ENCODE results near the gene CCDC85A. TPM values are rescaled to one million over a fixed set of nuclear protein-coding genes. Genes with fewer than 3 reads are reported as not detected.

Gene CCDC85A
- total and polyA plus RNA-seq, 2 of the 4 experiments (the other 2 are of a cell fraction): 1.1 to 2.2 TPM

GRCh38 chr2:56208380-56208779 is 24.6 kb downstream of the CCDC85A start:
- H3K9me1 ChIP-seq (ENCODE audit: insufficient read depth, low read length): no peaks in the 10 kb centered on the region
- H2BK5ac ChIP-seq (ENCODE audit: low read depth, low read length, poor library complexity, severe bottlenecking): no peak overlapping the region
- no TSS peak for BruUV-seq (replicated peaks)
- H3K56ac ChIP-seq (ENCODE audit: extremely low read depth, insufficient read depth, low read length): no peak overlapping the region
- no peak overlapping the region for H2BK120ac ChIP-seq (ENCODE audit: low read depth, low read length)
- ChIA-PET POLR2A (ENCODE audit: unreplicated experiment) (no interaction called here), CTCF (no interaction called here)
- no peak overlapping the region for H3K18ac ChIP-seq (ENCODE audit: low read depth, low read length)
- no peak overlapping the region for H3K9ac ChIP-seq (ENCODE audit: low read depth, low read length)
- no peak overlapping the region for H4K5ac ChIP-seq (ENCODE audit: low read depth, low read length)
- no peaks in the 10 kb centered on the region for H3K9me3 ChIP-seq (ENCODE audit: control insufficient read depth, insufficient read depth, low read length)
- no peak overlapping the region for H3K4me3 ChIP-seq (ENCODE audit: insufficient read depth, low read depth, low read length)
- H3K79me1 ChIP-seq (ENCODE audit: low read depth in 1 of 2, low read length in 2 of 2): no peaks in the 10 kb centered on the region
- H3K14ac ChIP-seq (replicated peaks; ENCODE audit: low read depth, low read length): no peak overlapping the region
- no peak overlapping the region for H2AK9ac ChIP-seq (replicated peaks; ENCODE audit: low read depth, low read length, poor library complexity)
- DNase-seq (no peak), ATAC-seq (ENCODE audit: low read depth) (no peak)
- in situ Hi-C loops (cut with MboI; ENCODE audit: low sequenced_read_pairs): no loop called here
- TF ChIP-seq USF2 (IDR thresholded peaks at IDR 0.05; ENCODE audit: low read depth, low read length) (no peak), NFE2L2 (IDR thresholded peaks at IDR 0.05; ENCODE audit: low read depth, low read length) (no peak), SMC3 (IDR thresholded peaks at IDR 0.05; ENCODE audit: low read depth, low read length) (no peak), FOS (IDR thresholded peaks at IDR 0.05; ENCODE audit: low read depth, low read length) (no peak), ELK1 (IDR thresholded peaks at IDR 0.05; ENCODE audit: borderline replicate concordance, low read depth, low read length) (no peak), CHD1 (IDR thresholded peaks at IDR 0.05; ENCODE audit: low read depth, low read length) (no peak), POLR2A (IDR thresholded peaks at IDR 0.05; ENCODE audit: low read depth, low read length) (no peak), RFX5 (IDR thresholded peaks at IDR 0.05; ENCODE audit: low read depth, low read length) (no peak), CTCF (conservative IDR thresholded peaks at IDR 0.05; ENCODE audit: low read depth, low read length) (no peak), BHLHE40 (IDR thresholded peaks at IDR 0.05; ENCODE audit: low read depth, low read length) (no peak), MAFK (IDR thresholded peaks at IDR 0.05; ENCODE audit: low read depth, low read length) (no peak), MXI1 (IDR thresholded peaks at IDR 0.05; ENCODE audit: borderline replicate concordance, low read depth, low read length) (no peak), RCOR1 (IDR thresholded peaks at IDR 0.05; ENCODE audit: insufficient replicate concordance, low read length) (no peak), MAZ (IDR thresholded peaks at IDR 0.05; ENCODE audit: borderline replicate concordance, low read depth, low read length) (no peak)
- no peaks in the 10 kb centered on the region for H3K36me3 ChIP-seq (ENCODE audit: control insufficient read depth, insufficient read depth, low read length)
- no peak overlapping the region for H3K4ac ChIP-seq (ENCODE audit: low read depth, low read length)
- no peak overlapping the region for H3K27ac ChIP-seq (ENCODE audit: insufficient read depth, low read length)
- no peak overlapping the region for H2AFZ ChIP-seq (replicated peaks; ENCODE audit: low read length, poor library complexity)
- dilution Hi-C loops (cut with HindIII; ENCODE audit: low sequenced_read_pairs, unreplicated experiment): no loop called here
- no CpG with 5 or more reads among the region's 1 CpG for WGBS, 2 experiments (ENCODE audit: extremely low coverage in 2 of 2, insufficient read length in 1 of 2)
- no peak overlapping the region for H2BK20ac ChIP-seq (ENCODE audit: low read depth, low read length)
- no peak overlapping the region for H4K91ac ChIP-seq (ENCODE audit: insufficient read depth, low read depth, low read length)
- no peak overlapping the region for H3K23ac ChIP-seq (ENCODE audit: low read depth, low read length)
- H3K4me1 ChIP-seq (ENCODE audit: control insufficient read depth, insufficient read depth, low read length): no peaks in the 10 kb centered on the region
- H4K8ac ChIP-seq (ENCODE audit: low read depth in 2 of 2, low read length in 2 of 2): no peak overlapping the region
- H2BK15ac ChIP-seq (ENCODE audit: low read depth, low read length): no peak overlapping the region
- H3K4me2 ChIP-seq (ENCODE audit: low read depth, low read length): no peak overlapping the region
- H3K27me3 ChIP-seq (ENCODE audit: control insufficient read depth, insufficient read depth, low read length): no peaks in the 10 kb centered on the region
- intact Hi-C loops (cut with micrococcal nuclease): no loop called here
- H2AK5ac ChIP-seq (ENCODE audit: low read depth, low read length): no peak overlapping the region
- H4K20me1 ChIP-seq (ENCODE audit: insufficient read depth, low read length): no peaks in the 10 kb centered on the region

Measured in IMR-90 (cell line).